Measurements from ENCODE around the gene ESAM. TPM values are rescaled to one million over a fixed set of nuclear protein-coding genes. Genes with fewer than 3 reads are reported as not detected.

The ESAM gene
- total RNA-seq, 4 donors from 2014 or later, result 188 to 294 (median 243) TPM

GRCh38 chr11:124766156-124766555, 4.1 kb upstream of the ESAM start:
- WGBS, 2 donors, result 97 to 98% methylated on average over 2 of the region's 2 CpGs
- Histone ChIP-seq H3K9me3 (no peaks in the 10 kb centered on the region), H3K27me3 (no peaks in the 10 kb centered on the region), H3K27ac (peak overlapping the region in 2 of 3 donors; percentile 46 to 89), H3K4me3 (replicated peaks in 1 of 3) (no peak overlapping the region), H3K36me3 (peaks cover 0 to 3% of the 10 kb centered on the region in 2 donors), H3K4me1 (peaks cover 13 to 52% of the 10 kb centered on the region in 2 donors)
- intact Hi-C loops (cut with DNase I), result no loop called here
- DNase-seq, result no peak
- no peak for TF ChIP-seq CTCF (IDR thresholded peaks at IDR 0.05)
- no peak for TF ChIP-seq POLR2A (IDR thresholded peaks at IDR 0.05)

GRCh38 chr11:124763156-124763947, 1.3 kb upstream of the ESAM start:
- 2 to 4% methylated on average over 21 of the region's 21 CpGs for WGBS, 2 donors
- peak in 1 of 2 donors; percentile 29 for TF ChIP-seq POLR2A (IDR thresholded peaks at IDR 0.05)
- TF ChIP-seq CTCF (IDR thresholded peaks at IDR 0.05), result peak; percentile 57 to 88 (median 74)
- Histone ChIP-seq H3K27me3 (no peaks in the 10 kb centered on the region), H3K4me1 (peaks cover 28 to 51% of the 10 kb centered on the region in 2 donors), H3K27ac (peak overlapping the region; percentile 89 to 98 (median 94)), H3K36me3 (peaks cover 0 to 3% of the 10 kb centered on the region in 2 donors), H3K9me3 (no peaks in the 10 kb centered on the region), H3K4me3 (replicated peaks in 1 of 3) (peak overlapping the region; percentile 30 to 93 (median 65))
- peak; percentile 95 to 98 for DNase-seq
- intact Hi-C loops (cut with DNase I), result loop anchor here (5.0 kb wide), 2 partner anchors 34 to 91 kb away; partner anchors contain the start of genes SIAE and SPA17

DNA sequence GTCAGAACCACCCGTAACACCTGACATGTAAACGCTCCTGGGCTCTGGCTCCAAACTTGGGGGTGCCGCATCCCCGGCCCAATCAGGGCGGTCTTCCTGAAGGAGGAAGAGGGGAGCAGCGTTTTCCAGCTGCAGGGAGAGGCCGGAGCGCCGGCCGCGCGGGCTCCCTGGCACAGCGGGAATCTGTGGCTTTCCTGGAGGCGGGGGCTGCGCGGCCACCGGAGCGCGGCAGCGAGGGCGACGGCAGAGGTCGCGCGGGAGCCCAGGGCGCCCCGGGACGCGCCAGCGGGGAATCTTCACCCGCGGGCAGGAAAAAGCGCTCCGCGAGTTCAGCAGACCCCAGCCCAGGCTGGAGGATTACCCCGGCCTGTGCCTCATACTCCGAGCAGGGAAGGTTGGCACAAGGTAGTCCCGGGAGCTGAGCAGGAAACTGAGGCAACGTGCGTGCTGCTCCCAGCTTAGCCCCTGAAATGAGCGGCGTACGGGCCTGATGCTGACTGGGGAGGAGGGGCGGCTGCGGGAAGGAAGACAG, 600 bp upstream of the ESAM start:
- TF ChIP-seq POLR2A (IDR thresholded peaks at IDR 0.05) (no peak), CTCF (IDR thresholded peaks at IDR 0.05) (no peak)
- intact Hi-C loops (cut with DNase I), result loop anchor here (5.0 kb wide), 2 partner anchors 35 to 90 kb away; partner anchors contain the start of genes SIAE and SPA17

DNA sequence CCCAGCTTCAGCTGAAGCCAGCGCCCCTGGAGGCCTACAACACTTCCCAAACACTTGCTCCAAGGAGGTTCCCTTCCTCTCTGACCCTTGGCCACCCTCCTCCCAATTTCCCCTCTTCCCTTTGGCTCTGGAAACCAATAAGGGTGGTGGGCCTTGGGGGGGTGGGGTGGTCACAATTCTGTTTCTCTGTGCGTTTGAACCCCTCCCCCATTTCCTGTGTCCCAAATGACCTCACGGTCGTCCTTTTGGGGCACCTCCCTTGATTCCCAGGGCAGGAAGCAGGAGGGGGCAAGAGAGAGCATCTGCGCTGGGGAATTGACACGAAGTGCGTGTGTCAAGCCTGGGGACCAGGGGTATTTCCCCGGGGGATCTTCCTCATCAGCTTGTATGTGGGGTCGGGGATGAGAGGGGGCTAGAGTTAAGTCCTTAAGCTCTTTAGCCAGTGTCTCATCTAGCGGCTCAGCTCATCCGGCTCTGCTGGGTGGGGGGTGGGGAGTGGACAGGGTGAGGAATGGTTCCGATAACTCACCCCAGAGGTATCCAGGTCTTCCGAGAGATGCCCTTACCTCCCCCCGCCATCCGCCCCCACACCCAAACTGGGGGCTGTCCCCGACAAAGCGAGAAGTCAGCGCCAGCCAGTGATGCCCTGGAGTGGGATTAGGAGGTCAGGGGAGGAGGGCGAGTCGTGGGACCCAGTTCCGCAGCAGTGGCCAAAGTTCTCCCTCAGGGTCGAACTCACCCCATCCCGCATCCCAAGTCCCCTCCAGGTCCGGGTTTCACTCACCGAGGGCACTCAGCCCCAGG, 587 bp downstream of the ESAM start:
- Histone ChIP-seq H3K4me1 (peaks cover 28 to 69% of the 10 kb centered on the region in 2 donors), H3K27ac (peak overlapping the region; percentile 89 to 98 (median 94)), H3K27me3 (no peaks in the 10 kb centered on the region), H3K4me3 (replicated peaks in 1 of 3) (peak overlapping the region; percentile 48 to 93 (median 88)), H3K36me3 (peaks cover 0 to 6% of the 10 kb centered on the region in 2 donors), H3K9me3 (no peaks in the 10 kb centered on the region)
- intact Hi-C loops (cut with DNase I), result loop anchor here (5.0 kb wide), 2 partner anchors 36 to 89 kb away; partner anchors contain the start of genes SIAE and SPA17
- DNase-seq, result peak; percentile 42 to 43
- TF ChIP-seq POLR2A (IDR thresholded peaks at IDR 0.05) (no peak), CTCF (IDR thresholded peaks at IDR 0.05) (no peak)
- whole genome bisulfite sequencing, 2 donors, result 7 to 19% methylated on average over 10 to 18 of the region's 25 CpGs

More for the DNA sequence above, 600 bp upstream of the ESAM start:
- H3K27me3 ChIP-seq, result no peaks in the 10 kb centered on the region
- peak overlapping the region; percentile 30 to 93 (median 65) for H3K4me3 ChIP-seq (replicated peaks in 1 of 3)
- WGBS, 2 donors, result 0 to 1% methylated on average over 4 to 19 of the region's 45 CpGs
- DNase-seq, result peak; percentile 59 to 60
- peaks cover 28 to 57% of the 10 kb centered on the region in 2 donors for H3K4me1 ChIP-seq
- H3K9me3 ChIP-seq, result no peaks in the 10 kb centered on the region
- H3K36me3 ChIP-seq, result peaks cover 0 to 3% of the 10 kb centered on the region in 2 donors
- H3K27ac ChIP-seq, result peak overlapping the region; percentile 89 to 98 (median 94)

Data from thyroid gland (tissue), 4 donors.